Measurements from ENCODE around the gene F12.

F12 gene

GRCh38 chr5:177448244-177448950 is 39.0 kb upstream of the F12 start:
- H3K36me3 ChIP-seq (ENCODE audit: low read depth) = no peaks in the 10 kb centered on the region

GRCh38 chr5:177447611-177448243 is 38.4 kb upstream of the F12 start:
- ATAC-seq (ENCODE audit: low read depth) (peak; percentile 65), DNase-seq (ENCODE audit: low spot score) (peak; percentile 96)
- Histone ChIP-seq H3K27ac (ENCODE audit: poor library complexity, severe bottlenecking) (peak overlapping the region; percentile 83), H3K36me3 (ENCODE audit: low read depth) (no peaks in the 10 kb centered on the region), H3K4me1 (ENCODE audit: insufficient read depth, poor library complexity, severe bottlenecking) (peaks cover 9% of the 10 kb centered on the region), H3K27me3 (ENCODE audit: insufficient read depth, poor library complexity, severe bottlenecking) (no peaks in the 10 kb centered on the region), H3K9me3 (ENCODE audit: severe bottlenecking) (no peaks in the 10 kb centered on the region), H3K4me3 (ENCODE audit: severe bottlenecking) (peak overlapping the region; percentile 55)
- TF ChIP-seq, protein P1, sequence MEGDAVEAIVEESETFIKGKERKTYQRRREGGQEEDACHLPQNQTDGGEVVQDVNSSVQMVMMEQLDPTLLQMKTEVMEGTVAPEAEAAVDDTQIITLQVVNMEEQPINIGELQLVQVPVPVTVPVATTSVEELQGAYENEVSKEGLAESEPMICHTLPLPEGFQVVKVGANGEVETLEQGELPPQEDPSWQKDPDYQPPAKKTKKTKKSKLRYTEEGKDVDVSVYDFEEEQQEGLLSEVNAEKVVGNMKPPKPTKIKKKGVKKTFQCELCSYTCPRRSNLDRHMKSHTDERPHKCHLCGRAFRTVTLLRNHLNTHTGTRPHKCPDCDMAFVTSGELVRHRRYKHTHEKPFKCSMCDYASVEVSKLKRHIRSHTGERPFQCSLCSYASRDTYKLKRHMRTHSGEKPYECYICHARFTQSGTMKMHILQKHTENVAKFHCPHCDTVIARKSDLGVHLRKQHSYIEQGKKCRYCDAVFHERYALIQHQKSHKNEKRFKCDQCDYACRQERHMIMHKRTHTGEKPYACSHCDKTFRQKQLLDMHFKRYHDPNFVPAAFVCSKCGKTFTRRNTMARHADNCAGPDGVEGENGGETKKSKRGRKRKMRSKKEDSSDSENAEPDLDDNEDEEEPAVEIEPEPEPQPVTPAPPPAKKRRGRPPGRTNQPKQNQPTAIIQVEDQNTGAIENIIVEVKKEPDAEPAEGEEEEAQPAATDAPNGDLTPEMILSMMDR (IDR thresholded peaks at IDR 0.05; ENCODE audit: poor library complexity, severe bottlenecking) = no peak

More at GRCh38 chr5:177448244-177448950, 39.0 kb upstream of the F12 start:
- ATAC-seq (ENCODE audit: low read depth) = no peak
- TF ChIP-seq, protein P1 (IDR thresholded peaks at IDR 0.05; ENCODE audit: poor library complexity, severe bottlenecking) = no peak
- Histone ChIP-seq H3K27ac (ENCODE audit: poor library complexity, severe bottlenecking) (peak overlapping the region; percentile 83), H3K9me3 (ENCODE audit: severe bottlenecking) (no peaks in the 10 kb centered on the region), H3K27me3 (ENCODE audit: insufficient read depth, poor library complexity, severe bottlenecking) (no peaks in the 10 kb centered on the region), H3K4me1 (ENCODE audit: insufficient read depth, poor library complexity, severe bottlenecking) (peaks cover 9% of the 10 kb centered on the region), H3K4me3 (ENCODE audit: severe bottlenecking) (peak overlapping the region; percentile 55)
- no peak for DNase-seq (ENCODE audit: low spot score)

GRCh38 chr5:177447066-177447610 is 37.8 kb upstream of the F12 start:
- DNase-seq (ENCODE audit: low spot score) (no peak), ATAC-seq (ENCODE audit: low read depth) (peak; percentile 1; the same call in 1 of the 3 replicates)
- H3K36me3 ChIP-seq (ENCODE audit: low read depth) = no peaks in the 10 kb centered on the region
- H3K4me1 ChIP-seq (ENCODE audit: insufficient read depth, poor library complexity, severe bottlenecking) = peaks cover 9% of the 10 kb centered on the region
- TF ChIP-seq, protein P1 (IDR thresholded peaks at IDR 0.05; ENCODE audit: poor library complexity, severe bottlenecking) = no peak
- H3K9me3 ChIP-seq (ENCODE audit: severe bottlenecking) = no peaks in the 10 kb centered on the region
- H3K27ac ChIP-seq (ENCODE audit: poor library complexity, severe bottlenecking) = peak overlapping the region; percentile 83
- peak overlapping the region; percentile 55 for H3K4me3 ChIP-seq (ENCODE audit: severe bottlenecking)
- H3K27me3 ChIP-seq (ENCODE audit: insufficient read depth, poor library complexity, severe bottlenecking) = no peaks in the 10 kb centered on the region

GRCh38 chr5:177446200-177447065 is 37.1 kb upstream of the F12 start, which contains the start of gene PRR7:
TSS of gene PRR7 (plus strand) at chr5:177446814. CDS start at chr5:177455068, 8,254 bp downstream.
- Histone ChIP-seq H3K27ac (ENCODE audit: poor library complexity, severe bottlenecking) (peak within 1 kb of the TSS; percentile 83), H3K9me3 (ENCODE audit: severe bottlenecking) (no peaks in the 10 kb centered on the region), H3K36me3 (ENCODE audit: low read depth) (no peaks in the 10 kb centered on the region), H3K27me3 (ENCODE audit: insufficient read depth, poor library complexity, severe bottlenecking) (no peaks in the 10 kb centered on the region), H3K4me3 (ENCODE audit: severe bottlenecking) (peak within 1 kb of the TSS; percentile 55), H3K4me1 (ENCODE audit: insufficient read depth, poor library complexity, severe bottlenecking) (peaks cover 9% of the 10 kb centered on the region)
- peak; percentile 13 for ATAC-seq (ENCODE audit: low read depth)
- DNase-seq (ENCODE audit: low spot score) = peak; percentile 77
- TF ChIP-seq, protein P1 (IDR thresholded peaks at IDR 0.05; ENCODE audit: poor library complexity, severe bottlenecking) = no peak
